DMS153 treated with DMSO at 0.1 percent for 48 hours (cell line): ENCODE data around the gene TRAK2.
A peak's percentile ranks its signal among the peaks of the same experiment; 100 is the strongest.
"Not testable (repeated sequence)": the region's sequence is repeated elsewhere in the genome, so short reads cannot be mapped to it uniquely, and the experiment has no call there.

Source experiments
- DNase-seq: peaks from one replicate; lab custom pipeline; 2025; ENCODE audit not compliant: unreplicated experiment; lab: John Stamatoyannopoulos, UW

The TRAK2 gene

DNA sequence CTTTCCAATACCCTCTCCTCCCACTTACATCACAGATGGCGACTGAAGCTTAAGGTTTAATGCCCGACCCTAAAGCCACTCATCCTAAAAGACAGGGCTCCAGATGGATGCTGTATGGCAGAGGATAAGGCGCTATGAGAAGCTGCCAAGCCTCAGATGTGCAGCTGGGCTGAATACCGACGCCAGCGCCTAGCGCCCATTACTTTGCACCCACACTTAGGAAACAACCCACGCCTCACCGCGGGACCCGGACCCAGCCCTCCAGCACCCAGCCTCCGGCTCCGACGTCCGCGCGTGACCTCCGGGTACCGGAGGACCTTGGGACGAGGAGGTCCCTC lies 335 bp downstream of the TRAK2 start:
- no peak for DNase-seq

DNA sequence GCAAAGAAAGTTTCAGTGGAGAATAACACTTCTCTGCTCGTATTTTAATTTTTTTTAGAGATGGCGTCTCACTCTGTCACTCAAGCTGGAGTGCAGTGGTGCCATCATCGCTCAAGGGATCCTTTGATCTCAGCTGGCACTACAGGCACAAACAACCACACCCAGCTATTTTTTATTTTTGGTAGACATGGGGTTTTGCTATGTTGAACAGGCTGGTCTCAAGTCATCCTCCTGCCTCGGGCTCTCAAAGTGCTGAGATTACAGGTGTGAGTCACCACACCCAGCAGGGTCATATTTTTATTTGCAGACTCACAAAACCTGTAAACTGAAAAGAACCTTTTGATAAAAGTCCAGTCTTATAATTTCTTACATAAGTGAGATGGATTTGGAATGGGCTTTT lies 2.6 kb downstream of the TRAK2 start:
- no peak for DNase-seq

DNA sequence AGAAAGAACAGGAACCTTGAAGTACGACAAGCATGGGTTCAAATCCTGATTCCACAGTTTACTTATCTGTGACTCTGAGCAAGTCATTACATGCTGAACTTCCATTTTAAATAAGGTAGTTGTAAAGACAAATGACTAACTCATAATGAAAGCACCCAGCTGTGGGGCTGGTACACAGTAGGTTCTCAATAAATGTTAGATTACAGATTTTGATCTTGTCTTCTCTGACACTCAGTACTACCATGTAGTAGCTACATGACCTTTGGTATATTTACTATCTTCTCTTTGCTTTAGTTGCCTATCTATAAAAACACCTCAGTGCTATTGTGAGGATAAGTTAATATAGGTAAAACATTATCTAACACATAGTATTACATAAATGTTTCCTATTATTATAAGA lies 3.2 kb downstream of the TRAK2 start:
- DNase-seq = no peak

DNA sequence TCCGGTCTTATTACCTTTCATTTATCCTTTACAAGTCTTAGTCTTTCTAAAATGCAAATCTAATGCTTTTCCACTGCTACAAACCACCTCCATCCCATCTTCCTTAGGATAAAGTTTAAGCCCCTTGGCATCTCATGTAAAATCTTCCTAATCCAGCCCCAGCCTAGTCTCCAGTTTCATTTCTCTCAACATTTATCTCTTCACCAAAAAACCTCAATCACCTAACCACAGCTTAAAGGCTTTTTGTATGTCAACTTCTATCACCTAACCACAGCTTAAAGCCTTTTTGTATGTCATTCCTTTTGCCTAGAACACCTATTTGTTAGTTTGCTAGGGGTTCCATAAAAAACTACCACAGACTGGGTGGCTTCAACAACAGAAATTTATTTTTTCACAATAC lies 4.2 kb downstream of the TRAK2 start:
- DNase-seq = no peak

DNA sequence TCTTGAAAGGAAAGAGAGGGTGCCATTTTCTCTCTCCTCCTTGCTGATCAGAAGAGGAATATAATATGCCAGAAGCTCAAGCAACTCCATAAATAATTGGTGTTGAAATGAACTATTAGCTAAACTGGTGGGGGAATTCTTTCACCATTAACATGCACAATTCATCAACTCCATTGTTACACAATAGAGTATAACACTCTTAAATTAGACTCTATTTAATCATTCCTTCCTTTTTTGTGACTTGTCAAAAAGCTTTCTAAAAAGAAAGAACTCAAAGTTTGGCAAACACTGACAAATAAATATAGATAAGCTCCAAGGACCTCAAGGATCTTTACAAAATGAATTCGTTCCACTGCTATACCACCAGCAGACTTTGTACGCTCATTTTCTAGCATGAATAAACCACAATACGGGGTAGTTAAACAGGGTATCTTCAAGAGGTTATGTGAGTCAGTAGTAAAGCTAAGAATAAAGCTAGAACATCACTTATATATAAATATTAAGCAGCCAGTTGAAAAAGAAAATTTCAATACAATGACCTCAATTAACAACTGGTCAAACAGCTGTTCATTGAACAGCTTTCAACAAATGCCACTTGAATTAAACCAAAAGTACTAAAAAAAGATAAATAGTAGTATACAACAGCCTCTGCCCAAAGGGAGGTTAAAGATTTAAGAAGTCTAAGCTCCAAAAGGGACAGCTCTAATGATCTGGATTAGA lies 6.4 kb downstream of the TRAK2 start:
- no peak for DNase-seq

DNA sequence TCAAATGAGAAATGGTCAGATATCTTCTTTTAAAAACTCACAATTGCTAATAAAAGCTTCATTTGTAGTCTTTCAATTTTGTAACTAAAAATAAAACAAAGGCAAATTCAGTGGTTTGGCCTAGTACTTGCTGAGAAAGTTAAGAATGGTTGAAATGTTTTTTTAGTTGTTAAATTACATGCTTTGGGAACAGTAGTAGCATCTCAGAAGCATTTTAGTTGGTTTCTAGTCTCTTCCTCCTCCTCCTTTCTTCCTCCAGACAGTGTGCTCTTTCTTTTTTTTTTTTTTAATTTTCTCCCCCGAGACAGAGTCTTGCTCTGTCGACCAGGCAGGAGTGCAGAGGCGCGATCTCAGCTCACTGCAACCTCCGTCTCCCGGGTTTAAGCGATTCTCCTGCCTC lies 9.8 kb downstream of the TRAK2 start:
- no peak for DNase-seq

DNA sequence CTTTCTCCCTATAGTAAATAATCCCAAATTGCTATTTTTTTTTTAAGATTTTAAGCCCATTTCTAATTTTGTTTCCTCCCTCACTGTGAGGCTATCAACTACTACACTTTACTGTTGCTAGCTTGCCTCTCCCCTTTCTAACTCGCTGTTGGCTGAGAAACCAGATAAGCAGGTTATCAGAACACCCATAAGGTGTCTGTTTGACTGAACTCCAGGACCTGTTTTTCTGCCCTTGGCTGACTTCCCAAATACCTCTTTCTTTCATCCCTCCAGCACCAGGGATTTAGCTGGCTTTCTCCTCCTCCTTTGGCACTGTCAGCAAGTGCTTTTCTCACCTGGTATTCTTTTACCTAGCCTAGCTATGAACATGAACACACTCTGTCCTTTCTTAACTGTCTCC lies 11.1 kb downstream of the TRAK2 start:
- DNase-seq = peak; percentile 55

DNA sequence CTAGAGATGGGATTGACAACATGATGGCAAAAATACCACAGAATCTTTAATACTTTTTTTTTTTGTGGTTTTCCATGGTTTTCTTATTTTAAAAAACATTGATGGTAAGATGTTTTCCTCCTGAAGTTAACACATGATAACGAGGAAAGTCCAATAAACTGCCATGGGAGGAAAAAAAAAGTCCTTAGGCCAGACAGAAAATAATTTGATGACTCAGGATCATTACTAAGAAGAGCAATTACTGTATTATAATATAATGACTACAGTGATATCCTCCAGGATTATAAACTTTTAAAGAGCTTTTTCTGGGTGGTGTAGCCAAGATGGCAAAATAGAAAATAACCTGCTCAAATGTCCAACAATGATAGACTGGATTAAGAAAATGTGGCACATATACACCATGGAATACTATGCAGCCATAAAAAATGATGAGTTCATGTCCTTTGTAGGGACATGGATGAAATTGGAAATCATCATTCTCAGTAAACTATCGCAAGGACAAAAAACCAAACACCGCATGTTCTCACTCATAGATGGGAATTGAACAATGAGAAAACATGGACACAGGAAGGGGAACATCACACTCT lies 11.8 kb downstream of the TRAK2 start:
- not testable (repeated sequence) for DNase-seq

DNA sequence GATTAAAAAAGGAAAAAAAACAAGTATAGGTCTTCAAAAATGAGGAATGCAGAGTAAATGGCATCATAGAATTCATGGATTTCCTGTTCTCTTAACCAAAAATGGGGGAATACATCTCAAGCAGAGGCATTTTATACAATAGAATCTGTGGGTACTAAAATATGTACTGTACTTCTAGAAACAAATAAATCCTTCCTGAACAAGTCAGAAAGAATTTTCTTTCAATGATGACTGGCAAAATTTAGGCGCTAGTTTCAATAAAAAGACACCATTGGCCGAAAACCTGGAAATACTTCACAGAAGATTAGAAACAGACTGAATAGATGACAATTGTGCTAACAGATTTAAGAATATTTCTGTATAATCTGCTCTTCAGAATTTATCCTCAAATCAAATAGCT lies 15.1 kb downstream of the TRAK2 start:
- no peak for DNase-seq

DNA sequence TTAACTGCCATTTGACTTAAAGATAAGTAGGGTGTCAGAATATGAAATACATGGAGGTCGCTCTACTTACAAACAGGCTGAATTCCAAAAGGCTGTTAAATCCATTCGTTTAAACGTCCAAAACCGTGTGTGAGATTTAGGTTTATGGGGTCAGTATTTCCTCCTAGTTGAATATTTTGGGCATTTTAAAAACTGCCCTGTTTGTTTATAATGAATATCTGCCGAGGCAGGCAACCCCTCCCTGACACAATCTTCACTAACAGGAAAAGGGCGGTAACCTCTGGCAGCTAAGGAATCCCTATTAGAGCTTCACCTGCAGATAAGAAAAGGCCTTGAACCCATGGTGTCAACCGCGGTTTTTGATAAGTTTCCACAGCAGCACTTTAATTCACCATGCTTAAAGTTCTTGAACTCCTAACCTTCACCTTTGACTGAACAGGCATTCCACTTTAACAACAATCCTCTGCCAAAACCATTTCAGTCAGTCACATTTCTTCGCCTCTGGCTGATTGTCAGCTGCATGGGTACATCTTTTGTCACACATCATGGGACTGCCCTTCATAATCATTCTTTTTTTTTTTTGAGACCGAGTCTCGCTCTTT lies 17.8 kb downstream of the TRAK2 start:
- no peak for DNase-seq

DNA sequence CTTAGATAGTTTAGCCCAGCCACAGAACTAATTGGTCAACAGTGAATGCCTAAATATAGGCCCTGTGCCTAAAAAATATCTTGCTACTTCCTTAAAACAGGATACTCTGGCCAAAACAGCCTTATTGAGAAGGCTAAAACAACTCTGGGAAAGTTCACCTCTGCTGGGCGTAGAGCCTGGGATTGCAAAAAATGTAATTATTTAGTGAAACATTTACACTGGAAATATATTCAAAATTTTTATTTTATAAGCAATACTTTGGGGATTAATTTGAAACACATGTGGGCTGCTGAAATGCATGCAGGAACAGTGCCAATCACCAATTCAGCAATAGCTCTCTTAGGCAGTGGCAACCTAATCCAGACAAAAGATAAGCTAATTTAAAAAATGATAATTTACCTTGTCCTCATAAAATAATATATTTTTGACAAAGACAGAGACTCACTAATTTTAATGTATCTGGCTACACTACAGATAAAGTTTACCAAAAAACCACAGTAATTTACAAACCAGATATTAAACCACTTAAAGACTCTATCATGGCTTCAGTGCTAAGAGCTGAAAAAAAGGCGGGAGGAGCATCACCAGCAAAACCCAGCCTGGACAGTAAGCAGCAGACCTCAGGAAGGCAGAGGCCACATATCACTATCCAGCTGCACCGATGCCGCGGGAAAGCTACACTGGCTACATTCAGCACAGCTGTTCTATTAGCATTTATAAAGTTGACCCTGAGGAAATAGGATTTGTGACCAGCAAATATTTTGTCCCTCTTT lies 18.5 kb downstream of the TRAK2 start:
- no peak for DNase-seq

DNA sequence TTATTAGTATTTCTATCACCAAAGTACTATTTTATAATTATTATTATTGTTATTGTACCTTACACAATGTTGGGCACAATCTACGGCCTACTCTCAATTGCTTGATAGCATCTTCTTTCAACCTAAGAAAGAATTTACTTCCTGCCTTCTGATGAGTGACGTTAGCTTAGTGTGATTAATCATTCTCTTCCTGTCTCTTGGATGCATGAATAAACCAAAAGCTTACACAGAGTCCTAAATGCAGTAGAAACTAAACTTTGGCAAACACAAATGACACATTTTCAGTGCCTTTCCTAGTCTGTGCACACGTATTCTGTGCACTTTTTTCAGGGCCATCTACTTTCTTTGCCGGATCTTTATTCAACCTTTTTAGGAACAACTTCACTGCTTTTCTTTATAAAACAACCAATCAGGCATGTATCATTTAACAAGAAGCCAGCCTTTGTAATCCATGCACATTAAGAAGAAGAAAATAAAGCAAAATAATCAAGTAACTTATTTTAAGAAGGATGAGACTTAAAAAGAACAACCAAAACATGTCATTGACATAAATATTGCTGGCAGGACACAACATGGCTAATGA lies 19.1 kb downstream of the TRAK2 start:
- no peak for DNase-seq

DNA sequence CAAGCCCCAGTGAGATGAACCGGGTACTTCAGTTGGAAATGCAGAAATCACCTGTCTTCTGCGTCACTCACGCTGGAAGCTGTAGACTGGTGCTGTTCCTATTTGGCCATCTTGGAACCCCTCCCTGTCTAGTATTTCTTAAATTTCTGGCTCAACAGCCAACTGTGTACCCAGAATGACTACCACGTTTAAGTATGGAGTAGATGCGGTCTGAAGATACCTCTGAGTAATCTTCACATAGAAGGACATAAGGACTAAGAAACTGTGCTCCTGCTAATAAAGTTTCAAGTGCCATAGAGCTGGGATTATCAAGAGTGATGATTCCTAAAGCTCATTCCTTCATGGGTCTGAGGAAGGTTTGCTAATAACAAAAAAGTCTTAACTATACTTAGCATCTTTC lies 20.4 kb downstream of the TRAK2 start:
- DNase-seq = no peak

DNA sequence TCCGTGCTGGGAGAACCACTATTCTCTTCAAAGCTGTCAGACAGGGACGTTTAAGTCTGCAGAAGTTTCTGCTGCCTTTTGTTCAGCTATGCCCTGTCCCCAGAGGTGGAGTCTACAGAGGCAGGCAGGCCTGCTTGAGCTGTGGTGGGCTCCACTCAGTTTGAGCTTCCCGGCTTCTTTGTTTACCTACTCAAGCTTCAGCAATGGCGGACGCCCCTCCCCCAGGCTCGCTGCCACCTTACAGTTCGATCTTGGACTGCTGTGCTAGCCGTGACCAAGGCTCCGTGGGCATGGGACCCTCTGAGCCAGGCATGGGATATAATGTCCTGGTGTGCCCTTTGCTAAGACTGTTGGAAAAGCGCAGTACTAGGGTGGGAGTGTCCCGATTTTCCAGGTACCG lies 20.9 kb downstream of the TRAK2 start:
- not testable (repeated sequence) for DNase-seq

DNA sequence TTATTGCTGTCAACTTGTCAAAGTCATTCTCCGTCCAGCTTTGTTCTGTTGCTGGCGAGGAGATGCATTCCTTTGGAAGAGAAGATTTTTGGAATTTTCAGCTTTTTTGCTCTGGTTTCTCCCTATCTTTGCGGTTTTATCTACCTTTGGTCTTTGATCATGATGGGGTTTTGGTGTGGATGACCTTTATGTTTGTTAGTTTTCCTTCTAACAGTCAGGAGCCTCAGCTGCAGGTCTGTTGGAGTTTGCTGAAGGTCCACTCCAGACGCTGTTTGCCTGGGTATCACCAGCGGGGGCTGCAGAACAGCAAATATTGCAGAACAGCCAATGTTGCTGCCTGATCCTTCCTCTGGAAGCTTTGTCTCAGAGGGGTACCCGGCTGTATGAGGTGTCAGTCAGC lies 21.4 kb downstream of the TRAK2 start:
- not testable (repeated sequence) for DNase-seq

DNA sequence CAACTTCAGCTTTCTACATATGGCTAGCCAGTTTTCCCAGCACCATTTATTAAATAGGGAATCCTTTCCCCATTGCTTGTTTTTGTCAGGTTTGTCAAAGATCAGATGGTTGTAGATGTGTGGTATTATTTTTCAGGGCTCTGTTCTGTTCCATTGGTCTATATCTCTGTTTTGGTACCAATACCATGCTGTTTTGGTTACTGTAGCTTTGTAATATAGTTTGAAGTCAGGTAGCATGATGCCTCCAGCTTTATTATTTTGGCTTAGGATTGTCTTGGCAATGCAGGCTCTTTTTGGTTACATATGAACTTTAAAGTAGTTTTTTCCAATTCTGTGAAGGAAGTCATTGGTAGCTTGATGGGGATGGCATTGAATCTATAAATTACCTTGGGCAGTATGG lies 22.9 kb downstream of the TRAK2 start:
- not testable (repeated sequence) for DNase-seq

DNA sequence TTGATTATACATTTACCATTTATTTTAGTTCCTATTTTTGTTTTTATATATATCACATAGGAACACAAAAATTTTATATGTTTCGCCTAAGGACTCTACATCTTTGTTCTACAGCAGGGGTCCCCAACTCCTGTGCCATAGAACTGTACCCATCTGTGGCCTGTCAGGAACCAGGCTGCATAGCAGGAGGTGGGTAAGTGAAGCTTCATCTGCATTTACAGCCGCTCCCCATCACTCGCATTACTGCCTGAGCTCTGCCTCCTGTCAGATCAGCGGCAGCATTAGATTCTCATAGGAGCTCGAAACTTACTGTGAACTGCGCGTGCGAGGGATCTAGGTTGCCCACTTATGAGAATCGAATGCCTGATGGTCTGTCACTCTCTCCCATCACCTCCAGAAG lies 25.3 kb downstream of the TRAK2 start:
- no peak for DNase-seq

DNA sequence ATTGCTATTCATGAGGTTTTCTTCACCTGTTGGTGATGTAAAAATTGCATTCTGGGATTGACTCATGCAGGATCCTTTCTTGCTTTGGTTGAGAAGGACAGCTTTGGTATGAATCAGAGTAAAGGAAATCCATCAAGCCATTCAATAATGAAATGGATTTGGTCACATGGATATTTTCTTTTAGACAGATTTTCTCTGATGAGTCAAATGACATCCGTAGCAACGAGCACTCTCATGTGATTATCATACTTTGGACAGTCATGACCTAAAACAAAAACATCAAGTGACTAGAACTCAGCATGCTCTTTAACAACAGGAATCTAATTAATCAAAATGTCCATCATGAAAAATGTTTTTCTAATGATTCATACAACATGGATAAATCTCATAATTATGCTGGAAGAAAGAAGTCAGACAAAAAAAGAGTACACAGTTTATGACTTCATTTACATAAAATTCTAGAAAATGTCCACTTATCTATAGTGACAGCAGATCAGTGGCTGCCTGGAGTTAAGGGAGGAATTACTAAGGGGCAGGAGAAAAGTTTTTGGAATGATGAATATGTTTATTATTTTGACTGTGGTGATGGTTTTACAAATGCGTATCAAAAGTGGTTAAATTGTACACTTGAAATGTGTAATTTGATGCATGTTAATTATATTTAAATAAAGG lies 30.7 kb downstream of the TRAK2 start:
- DNase-seq = no peak

DNA sequence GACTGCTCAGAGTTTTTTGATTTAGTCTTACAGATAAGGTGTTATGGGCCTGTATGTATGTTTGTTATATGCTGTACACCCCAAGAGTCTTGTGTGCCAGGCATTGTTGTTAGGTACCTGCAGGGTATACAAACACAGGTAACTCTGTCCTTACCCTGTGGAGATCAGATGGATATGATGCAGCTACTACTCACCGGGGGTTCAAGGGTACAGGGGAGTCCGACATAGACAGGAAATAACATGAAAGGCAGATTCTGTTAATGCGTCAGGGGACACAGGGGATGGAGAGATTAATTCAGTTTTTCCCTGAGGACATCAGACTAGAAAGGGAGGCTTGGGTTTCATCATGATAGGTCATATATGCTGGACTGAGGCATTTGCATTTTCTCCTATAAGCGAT lies 31.3 kb downstream of the TRAK2 start:
- no peak for DNase-seq

DNA sequence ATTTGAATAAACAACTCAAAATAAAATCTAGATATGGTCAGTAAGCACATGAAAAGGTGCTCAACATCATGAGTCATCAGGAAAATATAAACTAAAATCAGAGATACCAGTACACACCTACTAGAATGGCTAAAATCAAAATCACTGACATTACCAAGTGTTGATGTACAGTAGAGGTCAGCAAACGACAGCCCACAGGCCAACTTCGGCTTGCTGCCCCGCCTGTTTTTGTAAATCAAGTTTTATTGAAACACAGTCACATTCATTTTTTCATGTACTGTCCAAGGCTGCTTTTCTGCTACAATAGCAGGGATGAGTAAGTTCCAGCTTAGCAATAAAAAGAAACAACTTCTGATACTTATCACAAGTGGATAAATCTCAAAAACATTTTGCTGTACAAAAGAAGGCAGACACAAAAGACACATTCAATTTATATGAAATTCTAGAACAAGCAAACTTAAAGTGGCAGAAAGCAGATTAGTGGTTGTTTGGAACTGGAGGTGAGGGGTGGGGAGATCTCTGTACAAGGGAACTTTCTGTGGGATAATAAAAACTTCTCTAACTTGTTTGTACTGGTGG lies 32.1 kb downstream of the TRAK2 start:
- no peak for DNase-seq

DNA sequence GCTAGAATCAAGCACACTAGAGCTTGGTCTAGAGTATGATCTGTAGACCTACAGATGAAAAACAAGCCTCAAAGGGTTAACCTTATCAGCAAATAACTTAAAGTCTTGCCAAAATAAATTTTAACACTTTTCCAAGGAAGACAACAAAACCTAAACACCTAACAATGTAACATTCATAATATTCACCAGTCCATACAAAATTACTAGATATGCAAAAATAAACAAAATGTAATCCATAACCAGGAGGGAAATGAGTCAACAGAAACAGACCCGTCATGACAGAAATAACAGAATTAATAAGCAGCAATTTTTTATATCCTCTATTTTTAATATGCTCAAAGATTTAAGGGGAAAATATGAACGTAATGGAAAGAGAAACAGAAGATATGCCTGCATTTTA lies 36.1 kb downstream of the TRAK2 start:
- DNase-seq = no peak
